Ammon's horn (tissue), 1 donor: ENCODE results near the gene PDHA1.

ENCODE experiments used
- DNase-seq: peaks from one replicate; pipeline ENCODE4 v3.0.0-alpha.2; 2016; ENCODE audit warnings: low spot score

The PDHA1 gene

GRCh38 chrX:19375546-19375945 lies 31.8 kb downstream of the PDHA1 start:
- no peak for DNase-seq

GRCh38 chrX:19377799-19378198 lies 34.1 kb downstream of the PDHA1 start:
- DNase-seq = no peak

- no peak for DNase-seq
Measured at GRCh38 chrX:19381326-19381725, 37.6 kb downstream of the PDHA1 start.

- DNase-seq = peak; percentile 48
Measured at GRCh38 chrX:19382555-19383145, 38.9 kb downstream of the PDHA1 start.

GRCh38 chrX:19386679-19387078 lies 43.0 kb downstream of the PDHA1 start:
- no peak for DNase-seq

- DNase-seq = no peak
Measured at GRCh38 chrX:19388064-19388679, 44.4 kb downstream of the PDHA1 start.

GRCh38 chrX:19388741-19389140 lies 45.0 kb downstream of the PDHA1 start:
- DNase-seq = no peak

- DNase-seq = no peak
Measured at GRCh38 chrX:19389227-19389845, 45.6 kb downstream of the PDHA1 start.

GRCh38 chrX:19392078-19392477 lies 48.4 kb downstream of the PDHA1 start:
- DNase-seq = no peak

- no peak for DNase-seq
Measured at GRCh38 chrX:19392703-19393102, 49.0 kb downstream of the PDHA1 start.

GRCh38 chrX:19403696-19404095 lies 60.0 kb downstream of the PDHA1 start:
- no peak for DNase-seq

- DNase-seq = no peak
Measured at GRCh38 chrX:19410259-19410658, 66.5 kb downstream of the PDHA1 start.
